NCI-H524 treated with DMSO at 0.1 percent for 48 hours (cell line): ENCODE results near the gene SPATS1.

Source experiments
- DNase-seq: peaks from one replicate; lab custom pipeline; 2025; lab: John Stamatoyannopoulos, UW

SPATS1 gene

DNA sequence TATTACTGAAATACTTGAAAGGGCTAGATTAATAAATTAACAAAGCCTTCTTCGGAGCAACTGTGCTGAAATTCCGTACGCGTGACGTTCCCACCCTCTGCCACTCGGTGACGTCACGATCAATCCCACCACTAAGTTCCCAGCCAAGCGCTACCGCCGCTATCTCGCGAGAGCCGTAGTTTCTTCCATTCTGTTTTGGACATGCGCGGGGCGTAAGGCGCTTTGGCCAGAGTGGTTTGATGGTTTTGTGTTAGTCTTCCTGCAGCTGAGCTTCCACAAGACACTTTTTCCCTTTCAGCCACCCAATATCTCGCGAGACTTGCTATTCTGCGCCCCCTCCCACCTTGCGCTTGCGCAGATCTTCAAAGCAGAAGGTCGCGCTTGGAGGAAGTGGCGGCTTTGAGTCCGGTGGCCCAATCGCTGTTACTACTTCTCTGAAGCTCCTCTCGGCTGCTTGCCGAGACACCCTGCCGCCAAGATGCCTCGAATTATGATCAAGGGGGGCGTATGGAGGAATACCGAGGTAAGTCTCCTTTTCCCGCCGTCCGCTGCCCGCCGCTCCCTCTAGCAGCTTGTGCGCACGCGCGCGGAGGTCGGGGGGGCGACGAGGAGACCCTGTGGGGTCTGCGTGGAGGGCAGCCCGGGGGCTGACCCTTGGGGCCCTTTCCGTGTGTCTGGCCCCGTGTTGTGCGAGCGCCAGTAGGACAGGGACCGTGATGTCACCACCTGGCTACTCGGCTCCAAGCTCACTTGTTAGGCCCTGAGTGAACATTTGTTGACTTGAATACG is 45.1 kb downstream of the SPATS1 start, which contains the start of gene CDC5L:
Gene CDC5L, plus strand, starts transcription at position 361 of the 789 bp plus-strand sequence. Its CDS starts 118 bp downstream, at position 479.
- DNase-seq, result peak; percentile 97

GRCh38 chr6:44388135-44388487 is 45.7 kb downstream of the SPATS1 start:
- no peak for DNase-seq

GRCh38 chr6:44388887-44389286 is 46.4 kb downstream of the SPATS1 start:
- no peak for DNase-seq

- no peak for DNase-seq
These were observed 47.8 kb downstream of the SPATS1 start for GRCh38 chr6:44390158-44390683.
